ENCODE measurements around the gene PSMD9. TPM values are rescaled to one million over a fixed set of nuclear protein-coding genes. Genes with fewer than 3 reads are reported as not detected.

The PSMD9 gene
- total RNA-seq, 1 experiment from 2014 or later: 36.2 TPM

GRCh38 chr12:121911824-121912585, 23.4 kb downstream of the PSMD9 start:
- no peak overlapping the region for H3K27ac Mint-ChIP-seq
- no peak for ATAC-seq
- H3K9me3 Mint-ChIP-seq: no peaks in the 10 kb centered on the region
- H3K36me3 Mint-ChIP-seq: peaks cover 20% of the 10 kb centered on the region
- CTCF ChIA-PET: interaction anchor here (0.6 to 1.3 kb wide), 2 partner anchors 118 to 876 kb away, joined by 3 read pairs; no protein-coding TSS in a partner anchor
- no peaks in the 10 kb centered on the region for H3K4me1 Mint-ChIP-seq
- H3K4me3 Mint-ChIP-seq: no peak overlapping the region
- no peaks in the 10 kb centered on the region for H3K27me3 Mint-ChIP-seq (ENCODE audit: low read depth)
- POLR2A ChIA-PET: no interaction called here
- no peak for TF ChIP-seq ZBTB43 (CRISPR knock-in tag; IDR thresholded peaks at IDR 0.05)
- TF ChIP-seq SMAD3 (CRISPR knock-in tag; IDR thresholded peaks at IDR 0.05; ENCODE audit: borderline replicate concordance): no peak
- TF ChIP-seq SMAD4 (CRISPR knock-in tag; IDR thresholded peaks at IDR 0.05): no peak
- TF ChIP-seq ARID4B (CRISPR knock-in tag; IDR thresholded peaks at IDR 0.05; ENCODE audit: borderline replicate concordance): no peak
- TF ChIP-seq ZNF532 (CRISPR knock-in tag; IDR thresholded peaks at IDR 0.05; ENCODE audit: borderline replicate concordance): no peak
- TF ChIP-seq IRF1 (CRISPR knock-in tag; IDR thresholded peaks at IDR 0.05): no peak
- TF ChIP-seq GABPB1 (CRISPR knock-in tag; IDR thresholded peaks at IDR 0.05): no peak
- no peak for TF ChIP-seq E2F5 (CRISPR knock-in tag; IDR thresholded peaks at IDR 0.05)
- no peak for DNase-seq (ENCODE audit: low spot score)

- peaks cover 6% of the 10 kb centered on the region for H3K36me3 Mint-ChIP-seq
- DNase-seq (ENCODE audit: low spot score) (no peak), ATAC-seq (no peak)
- CTCF ChIA-PET: interaction anchor here (0.8 to 1.1 kb wide), 3 partner anchors 24 to 173 kb away, joined by 3 to 4 read pairs (median 3); no protein-coding TSS in a partner anchor
- POLR2A ChIA-PET: no interaction called here
- H3K27me3 Mint-ChIP-seq (ENCODE audit: low read depth): no peaks in the 10 kb centered on the region
- no peaks in the 10 kb centered on the region for H3K9me3 Mint-ChIP-seq
- H3K4me3 Mint-ChIP-seq: no peak overlapping the region
- peaks cover 10% of the 10 kb centered on the region for H3K4me1 Mint-ChIP-seq
- no peak overlapping the region for H3K27ac Mint-ChIP-seq
- no peak for TF ChIP-seq ZNF281 (CRISPR knock-in tag; IDR thresholded peaks at IDR 0.05)
- no peak for TF ChIP-seq MYBL2 (CRISPR knock-in tag; IDR thresholded peaks at IDR 0.05)
- TF ChIP-seq ELF4 (CRISPR knock-in tag; IDR thresholded peaks at IDR 0.05; ENCODE audit: low read depth): no peak
- no peak for TF ChIP-seq ZNF671 (CRISPR knock-in tag; IDR thresholded peaks at IDR 0.05)
- TF ChIP-seq CDX4 (CRISPR knock-in tag; IDR thresholded peaks at IDR 0.05; ENCODE audit: borderline replicate concordance): no peak
- no peak for TF ChIP-seq E2F1 (CRISPR knock-in tag; IDR thresholded peaks at IDR 0.05)
- TF ChIP-seq ZNF138 (CRISPR knock-in tag; conservative IDR thresholded peaks at IDR 0.05): no peak
- TF ChIP-seq FOXP1 (CRISPR knock-in tag; IDR thresholded peaks at IDR 0.05; ENCODE audit: borderline replicate concordance): no peak
Observed at GRCh38 chr12:121915841-121916321, 27.3 kb downstream of the PSMD9 start.

Measured in WTC11 (cell line).